H1 (cell line): Measurements from ENCODE around the gene FNDC1. TPM values are rescaled to one million over a fixed set of nuclear protein-coding genes. Genes with fewer than 3 reads are reported as not detected.
A peak's percentile ranks its signal among the peaks of the same experiment; 100 is the strongest.

ENCODE experiments used
- CTCF ChIA-PET: fragments of 300-600 bp; sonication (Branson Sonifier 250); formaldehyde crosslinking; loops from one replicate; lab custom pipeline; 2021; ENCODE audit not compliant: partially characterized antibody; lab: Charles Lee
- POLR2A ChIA-PET: fragments of 300-600 bp; sonication (Branson Sonifier 250); formaldehyde crosslinking; loops from one replicate; lab custom pipeline; 2021; ENCODE audit warnings: inconsistent platforms; ENCODE audit not compliant: partially characterized antibody; lab: Charles Lee
- DNase-seq, 2 experiments: peaks; one replicate each; pipeline versions ENCODE4 v3.0.0 to v3.0.0-alpha.2; 2010 to 2022; ENCODE audit warnings: low spot score in 2 of 2, low read depth in 1 of 2, mixed read lengths in 1 of 2
- FAIRE-seq: peaks from 2 replicates; lab custom pipeline; 2011; peaks lifted over from hg19 to GRCh38; lab: Jason Lieb, UNC
- H2AFZ ChIP-seq: 2 replicates; pipeline ENCODE4 v1.8.1; 2012; ENCODE audit warnings: low read length, inconsistent platforms
- H2AK5ac ChIP-seq: 2 replicates; pipeline ENCODE4 v1.6.1; 2013; ENCODE audit warnings: low read depth, low read length
- H2BK120ac ChIP-seq: replicated peaks from 2 replicates; pipeline ENCODE3; 2013; ENCODE audit warnings: low read depth, low read length, inconsistent platforms
- H2BK12ac ChIP-seq: 2 replicates; pipeline ENCODE4 v1.6.1; 2013; ENCODE audit warnings: low read depth, low read length
- H2BK15ac ChIP-seq: 2 replicates; pipeline ENCODE4 v1.6.1; 2013; ENCODE audit warnings: low read length
- H2BK20ac ChIP-seq: 2 replicates; pipeline ENCODE4 v1.6.1; 2013; ENCODE audit warnings: low read length
- H2BK5ac ChIP-seq: 2 replicates; pipeline ENCODE4 v1.6.1; 2013; ENCODE audit warnings: low read depth, low read length
- H3K14ac ChIP-seq: 2 replicates; pipeline ENCODE4 v1.6.1; 2013; ENCODE audit warnings: inconsistent platforms; ENCODE audit not compliant: insufficient read length
- H3K18ac ChIP-seq: 2 replicates; pipeline ENCODE4 v1.6.1; 2013; ENCODE audit warnings: low read length; ENCODE audit errors: extremely low read depth
- H3K23ac ChIP-seq: 2 replicates; pipeline ENCODE4 v1.6.1; 2013; ENCODE audit warnings: inconsistent platforms; ENCODE audit not compliant: insufficient read length
- H3K23me2 ChIP-seq: 2 replicates; pipeline ENCODE4 v1.6.1; 2013; ENCODE audit warnings: low read depth, low read length
- H3K27ac ChIP-seq: 2 replicates; pipeline ENCODE4 v1.6.1; 2011; ENCODE audit warnings: low read depth, low read length, inconsistent platforms
- H3K27me3 ChIP-seq, 4 experiments: replicated peaks in 1 of 4; 1 replicate in 1 of 4; 2 replicates in 3 of 4; pipeline versions ENCODE4 v1.6.1 to v1.8.1; 2011 to 2013; ENCODE audit warnings: low read length in 3 of 4, mild to moderate bottlenecking in 3 of 4, inconsistent platforms in 2 of 4, mixed read lengths in 2 of 4, moderate library complexity in 1 of 4; ENCODE audit not compliant: control insufficient read depth in 3 of 4, insufficient read depth in 3 of 4; ENCODE audit errors: extremely low read depth in 1 of 4
- H3K36me3 ChIP-seq, 4 experiments: 2 replicates each; pipeline versions ENCODE4 v1.6.1 to v1.8.1; 2011 to 2013; ENCODE audit warnings: mild to moderate bottlenecking in 4 of 4, low read length in 3 of 4, moderate library complexity in 2 of 4, control low read depth in 1 of 4, inconsistent platforms in 1 of 4; ENCODE audit not compliant: insufficient read depth in 4 of 4, control insufficient read depth in 2 of 4
- H3K4ac ChIP-seq: replicated peaks from 2 replicates; pipeline ENCODE3; 2013; ENCODE audit warnings: low read length, low read depth, mixed read lengths, inconsistent platforms; ENCODE audit not compliant: insufficient read length
- H3K4me1 ChIP-seq, 4 experiments: replicated peaks in 1 of 4; 1 replicate in 1 of 4; 2 replicates in 3 of 4; pipeline versions ENCODE4 v1.6.1 to v1.8.1; 2011 to 2013; ENCODE audit warnings: low read length in 3 of 4, inconsistent platforms in 2 of 4, mixed read lengths in 1 of 4; ENCODE audit not compliant: insufficient read depth in 4 of 4, control insufficient read depth in 3 of 4
- H3K4me2 ChIP-seq, 2 experiments: 2 replicates each; pipeline versions ENCODE4 v1.6.1 to v1.8.1; 2011 to 2013; ENCODE audit warnings: low read depth in 2 of 2, low read length in 2 of 2, control low read depth in 1 of 2, inconsistent platforms in 1 of 2, mild to moderate bottlenecking in 1 of 2; ENCODE audit not compliant: insufficient read depth in 1 of 2
- H3K4me3 ChIP-seq, 4 experiments: fragments of 200-600, 300-600 bp in 1 of 4; sonication (generic), shearing (Covaris generic), sonication (Bioruptor Twin) in 1 of 4; 2 replicates each; pipeline versions ENCODE4 v1.5.1 to v1.8.1; 2011 to 2016; ENCODE audit warnings: low read length in 4 of 4, low read depth in 3 of 4, control low read depth in 2 of 4, inconsistent platforms in 2 of 4, mild to moderate bottlenecking in 2 of 4, mixed read lengths in 1 of 4, moderate library complexity in 1 of 4; ENCODE audit not compliant: insufficient read depth in 2 of 4; ENCODE audit errors: extremely low read depth in 1 of 4
- H3K56ac ChIP-seq: replicated peaks from 2 replicates; pipeline ENCODE3; 2013; ENCODE audit warnings: low read depth, mild to moderate bottlenecking, mixed read lengths, low read length, inconsistent platforms; ENCODE audit not compliant: insufficient read length
- H3K79me1 ChIP-seq: 2 replicates; pipeline ENCODE4 v1.6.1; 2013; ENCODE audit warnings: low read depth, low read length, control low read depth
- H3K79me2 ChIP-seq, 2 experiments: 2 replicates each; pipeline versions ENCODE4 v1.6.1 to v1.8.1; 2012 to 2013; ENCODE audit warnings: low read length in 2 of 2, mild to moderate bottlenecking in 2 of 2, inconsistent platforms in 1 of 2; ENCODE audit not compliant: insufficient read depth in 2 of 2, control insufficient read depth in 1 of 2
- H3K9ac ChIP-seq, 4 experiments: replicated peaks in 1 of 4; 1 replicate in 1 of 4; 2 replicates in 3 of 4; pipeline versions ENCODE4 v1.6.1 to v1.8.1; 2011 to 2013; ENCODE audit warnings: low read depth in 3 of 4, low read length in 3 of 4, control low read depth in 2 of 4, mild to moderate bottlenecking in 2 of 4, moderate library complexity in 2 of 4, inconsistent platforms in 1 of 4; ENCODE audit errors: extremely low read depth in 1 of 4
- H3K9me3 ChIP-seq, 2 experiments: 2 replicates each; pipeline versions ENCODE4 v1.6.1 to v1.8.1; 2012 to 2013; ENCODE audit warnings: mild to moderate bottlenecking in 2 of 2, moderate library complexity in 2 of 2, control low read depth in 1 of 2, inconsistent platforms in 1 of 2, low read depth in 1 of 2, low read length in 1 of 2, mixed read lengths in 1 of 2; ENCODE audit not compliant: insufficient read depth in 2 of 2
- H4K20me1 ChIP-seq, 2 experiments: replicated peaks in 1 of 2; 2 replicates each; pipeline versions ENCODE3 to v1.8.1; 2011 to 2013; ENCODE audit warnings: inconsistent platforms in 2 of 2, low read length in 2 of 2, mild to moderate bottlenecking in 1 of 2; ENCODE audit not compliant: insufficient read depth in 2 of 2, control insufficient read depth in 1 of 2
- H4K5ac ChIP-seq: 2 replicates; pipeline ENCODE4 v1.6.1; 2013; ENCODE audit warnings: low read length, low read depth, mixed read lengths, inconsistent platforms; ENCODE audit not compliant: insufficient read length
- H4K8ac ChIP-seq: 2 replicates; pipeline ENCODE4 v1.8.0; 2013; ENCODE audit warnings: mild to moderate bottlenecking, moderate library complexity, low read length, inconsistent platforms; ENCODE audit not compliant: insufficient read depth; ENCODE audit errors: extremely low read depth
- H4K91ac ChIP-seq: replicated peaks from 2 replicates; pipeline ENCODE3; 2013; ENCODE audit warnings: low read length, mixed read lengths, inconsistent platforms; ENCODE audit not compliant: insufficient read length
- CHD1 ChIP-seq: IDR thresholded peaks from 2 replicates; pipeline ENCODE4 v1.6.1; 2012; ENCODE audit warnings: low read depth, low read length, improper control_type of control experiment
- GABPA ChIP-seq: IDR thresholded peaks from 2 replicates; pipeline ENCODE4 v1.6.1; 2011; ENCODE audit warnings: mild to moderate bottlenecking, low read length, moderate library complexity, borderline replicate concordance; ENCODE audit not compliant: insufficient read depth
- NANOG ChIP-seq: IDR thresholded peaks from 2 replicates; pipeline ENCODE4 v1.6.1; 2011; ENCODE audit warnings: low read length, low read depth, mild to moderate bottlenecking, inconsistent platforms; ENCODE audit not compliant: insufficient read depth, poor library complexity, severe bottlenecking
- NRF1 ChIP-seq: IDR thresholded peaks from 2 replicates; pipeline ENCODE4 v1.6.1; 2011; ENCODE audit warnings: mild to moderate bottlenecking, low read depth, low read length, improper control_type of control experiment
- RNF2 ChIP-seq: fragments of 200-900, 300-1000 bp; sonication (generic); IDR thresholded peaks from 2 replicates; pipeline ENCODE4 v1.7.1; 2016; ENCODE audit warnings: borderline replicate concordance, low read depth, mild to moderate bottlenecking, antibody characterized with exemption, low read length; ENCODE audit not compliant: poor library complexity, severe bottlenecking; ENCODE audit errors: missing control alignments
- SIN3A ChIP-seq, 2 experiments: IDR thresholded peaks in 1 of 2; conservative IDR thresholded peaks in 1 of 2; 2 replicates each; pipeline ENCODE4 v1.6.1; 2011 to 2012; ENCODE audit warnings: low read length in 2 of 2, improper control_type of control experiment in 1 of 2, low read depth in 1 of 2, mild to moderate bottlenecking in 1 of 2
- SP2 ChIP-seq: IDR thresholded peaks from 2 replicates; pipeline ENCODE4 v1.6.1; 2012; ENCODE audit warnings: mild to moderate bottlenecking, low read length, inconsistent platforms
- SUZ12 ChIP-seq: fragments of 200-600 bp; sonication (generic); IDR thresholded peaks from 2 replicates; pipeline ENCODE4 v1.6.1; 2012; ENCODE audit warnings: mild to moderate bottlenecking, inconsistent platforms, low read length, moderate library complexity, mixed read lengths
- TAF1 ChIP-seq: IDR thresholded peaks from 2 replicates; pipeline ENCODE4 v1.6.1; 2011; ENCODE audit warnings: mild to moderate bottlenecking, low read depth, low read length
- TCF12 ChIP-seq: IDR thresholded peaks from 2 replicates; pipeline ENCODE4 v1.6.1; 2011; ENCODE audit warnings: low read depth, mild to moderate bottlenecking, low read length
- YY1 ChIP-seq: IDR thresholded peaks from 2 replicates; pipeline ENCODE4 v1.6.1; 2011; ENCODE audit warnings: low read depth, mild to moderate bottlenecking, low read length
- WGBS, 2 experiments: shearing (Covaris generic) in 1 of 2; methylation state at CpG; one replicate each; pipeline versions ENCODE4 v1.1.6 to v1.1.7; 2013 to 2015; ENCODE audit warnings: low lambda C conversion rate in 2 of 2, mixed read lengths in 2 of 2, inconsistent platforms in 1 of 2, low coverage in 1 of 2, missing lambda C conversion rate in 1 of 2; ENCODE audit not compliant: insufficient replicate concordance in 2 of 2, insufficient coverage in 1 of 2, insufficient read length in 1 of 2; ENCODE audit errors: extremely low coverage in 1 of 2, missing lambda C conversion rate in 1 of 2; 5-methylcytosine and 5-hydroxymethylcytosine counted together
- polyA plus RNA-seq, 7 experiments: library from polyadenylated mRNA; depleted of rRNA in 3 of 7; stranded (reverse) in 5 of 7; unstranded in 2 of 7; fragments of >200 nt in 5 of 7; fragments of 200-250 nt in 2 of 7; gene quantifications; 1 replicate in 5 of 7; 2 replicates in 1 of 7; 4 replicates in 1 of 7; pipeline versions ENCODE4 v1.2.1 to v1.2.3, GENCODE V29; 2011 to 2013; ENCODE audit warnings: missing spikeins in 2 of 7, mixed read lengths in 2 of 7
- total RNA-seq: library from RNA; stranded (reverse); fragmentation: NEBNext Ultra II Directional; extraction: Animal tissue kit (Norgen Biotek cat#: 25700); gene quantifications from 2 replicates; pipeline ENCODE4 v1.2.1, GENCODE V29; 2021

The FNDC1 gene
- total and polyA plus RNA-seq, 2 of the 8 experiments (the other 6 are each of a cell fraction or from before 2014, with no cell fraction given): 0.06 to 0.30 TPM

DNA sequence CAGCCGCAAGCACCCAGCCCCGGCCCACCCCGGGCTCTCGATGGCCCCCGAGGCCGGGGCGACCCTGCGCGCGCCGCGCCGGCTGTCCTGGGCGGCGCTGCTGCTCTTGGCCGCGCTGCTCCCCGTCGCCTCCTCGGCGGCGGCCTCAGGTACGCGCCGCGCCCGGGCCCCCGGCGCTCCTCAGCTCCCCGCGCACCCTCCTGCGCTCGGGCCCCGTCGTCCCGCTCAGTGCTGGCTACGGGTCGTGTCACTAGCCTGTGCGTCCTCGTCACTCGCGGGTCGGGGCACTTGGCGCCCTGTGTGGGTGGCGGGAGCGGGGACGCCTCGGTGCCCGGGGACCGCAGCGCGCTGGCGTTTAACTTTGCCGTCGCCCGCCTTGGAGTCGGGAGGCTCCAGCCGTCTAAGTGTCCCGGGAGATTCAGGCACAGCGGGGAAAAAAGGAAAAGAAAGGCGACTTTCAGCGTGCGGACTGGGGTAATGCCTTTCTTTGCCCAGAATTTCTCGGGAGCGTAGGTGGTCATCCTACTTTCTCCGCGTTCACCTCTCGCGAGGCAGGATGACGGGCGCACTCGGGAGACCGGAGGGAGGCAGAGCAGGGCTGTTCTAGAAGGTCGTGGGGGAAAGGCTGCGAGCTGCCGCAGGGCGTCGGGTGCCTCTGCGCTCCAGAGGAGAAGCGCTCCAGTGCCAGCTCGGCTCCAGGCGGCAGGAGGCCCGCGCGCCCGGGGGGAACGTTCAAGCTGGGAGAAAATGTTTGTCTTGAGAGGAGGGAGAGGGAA lies 545 bp downstream of the FNDC1 start:
- H3K27ac ChIP-seq: no peak overlapping the region
- peak in 1 of 2 experiments; percentile 74 for DNase-seq
- H3K9ac ChIP-seq: peak overlapping the region in 1 of 4 experiments; percentile 10; a peak in 2 of 7 replicates
- no peak overlapping the region for H2BK15ac ChIP-seq
- H3K23ac ChIP-seq: no peak overlapping the region
- peaks cover 33 to 77% (median 54%) of the 10 kb centered on the region in 4 experiments for H3K27me3 ChIP-seq
- peak overlapping the region; percentile 46; the same call in 1 of the 2 replicates for H2AFZ ChIP-seq
- no peak overlapping the region for H3K56ac ChIP-seq
- no peak overlapping the region for H2BK12ac ChIP-seq
- no peak overlapping the region for H2BK20ac ChIP-seq
- H2BK5ac ChIP-seq: no peak overlapping the region
- peaks cover 0 to 3% (median 0%) of the 10 kb centered on the region in 4 experiments; a peak in 1 of 8 replicates for H3K36me3 ChIP-seq
- no peaks in the 10 kb centered on the region for H3K79me1 ChIP-seq
- H3K4me3 ChIP-seq: peak overlapping the region; percentile 33 to 57 (median 48)
- peaks cover 6% of the 10 kb centered on the region; the same call in 1 of the 2 replicates for H3K23me2 ChIP-seq
- H3K4me1 ChIP-seq: peaks cover 0 to 11% (median 4%) of the 10 kb centered on the region in 4 experiments; a peak in 5 of 7 replicates
- no peak overlapping the region for H4K5ac ChIP-seq
- peak overlapping the region; percentile 71 to 96 for H3K4me2 ChIP-seq
- no peak overlapping the region for H2AK5ac ChIP-seq
- FAIRE-seq: no peak
- H3K4ac ChIP-seq: no peak overlapping the region
- H3K9me3 ChIP-seq: no peaks in the 10 kb centered on the region
- no peak overlapping the region for H3K18ac ChIP-seq
- WGBS, 2 experiments: 4% methylated on average over 46 of the region's 87 CpGs; no CpG with 5 or more reads in 1 of the 2 experiments
- ChIA-PET CTCF (interaction anchor here (0.6 to 2.4 kb wide), 7 partner anchors 65 to 682 kb away, joined by 3 to 8 read pairs (median 3); no protein-coding TSS in a partner anchor), POLR2A (interaction anchor here (0.9 to 1.6 kb wide), 4 partner anchors 13 to 557 kb away, joined by 3 to 5 read pairs (median 4); partner anchors contain the start of gene SOD2)
- no peak overlapping the region for H4K91ac ChIP-seq
- H2BK120ac ChIP-seq: no peak overlapping the region
- H3K79me2 ChIP-seq: no peaks in the 10 kb centered on the region
- peak overlapping the region; percentile 72 for H4K8ac ChIP-seq
- no peak overlapping the region for H3K14ac ChIP-seq
- H4K20me1 ChIP-seq: no peaks in the 10 kb centered on the region
- TF ChIP-seq TCF12 (no peak), NRF1 (no peak), GABPA (no peak), SP2 (no peak), YY1 (no peak), SUZ12 (peak; percentile 89), NANOG (no peak), TAF1 (no peak), CHD1 (no peak), RNF2 (peak; percentile 52), SIN3A (conservative IDR thresholded peaks at IDR 0.05 in 1 of 2, IDR thresholded peaks at IDR 0.05 in 1 of 2; ENCODE audit: low read depth in 1 of 2, low read length in 2 of 2) (no peak)
